OCI-LY1 (cell line): ENCODE measurements around the gene HIVEP1.

Experiments
- EZH2 ChIP-seq: fragments of 200-600 bp; sonication (generic), shearing (Covaris generic); IDR thresholded peaks from 2 replicates; pipeline ENCODE4 v1.8.0; 2017; ENCODE audit warnings: borderline replicate concordance, mixed run types, mild to moderate bottlenecking, antibody characterized with exemption, low read length, moderate library complexity, mixed read lengths
- TF ChIP-seq, protein P1 (sequence below): fragments of 200-600 bp; sonication (generic), shearing (Covaris generic); IDR thresholded peaks from 2 replicates; pipeline ENCODE4 v1.5.1; 2017; ENCODE audit warnings: mild to moderate bottlenecking, antibody characterized with exemption, low read length, moderate library complexity, mixed read lengths

DNA sequence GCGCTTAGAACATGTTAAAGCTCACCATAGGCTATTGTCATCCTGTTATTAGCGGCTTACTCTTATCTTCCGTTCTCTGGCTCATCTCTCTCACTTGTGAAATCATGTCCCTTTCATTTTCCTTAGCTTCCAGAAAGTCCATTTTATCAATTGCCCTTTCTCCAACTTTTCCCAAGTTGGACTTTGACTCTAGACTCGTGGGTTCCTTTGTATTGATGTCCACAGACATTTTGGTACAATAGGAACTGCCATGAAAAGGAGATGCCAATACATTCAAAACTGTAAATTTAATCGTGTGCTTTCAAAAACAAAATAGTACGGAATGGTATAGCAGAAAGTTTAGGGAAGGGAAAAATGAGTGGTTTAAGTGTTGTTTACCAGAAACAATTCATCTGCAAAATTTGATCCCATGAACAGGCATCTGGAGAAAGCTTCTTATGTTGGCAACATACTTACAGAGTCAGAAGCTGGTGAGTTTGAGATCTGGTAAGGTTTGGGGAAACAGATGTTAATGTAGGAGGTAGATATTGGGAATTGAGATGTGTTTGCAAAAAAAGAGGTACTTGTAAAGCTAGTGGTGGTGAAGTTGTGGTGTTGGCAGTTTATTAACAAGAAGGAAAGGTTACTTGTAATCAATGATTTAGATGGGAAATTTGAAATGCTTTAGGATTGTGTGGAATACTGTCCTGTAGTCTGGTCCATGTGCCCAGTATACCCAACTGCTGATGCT is 10.2 kb upstream of the HIVEP1 start:
- TF ChIP-seq, protein P1, sequence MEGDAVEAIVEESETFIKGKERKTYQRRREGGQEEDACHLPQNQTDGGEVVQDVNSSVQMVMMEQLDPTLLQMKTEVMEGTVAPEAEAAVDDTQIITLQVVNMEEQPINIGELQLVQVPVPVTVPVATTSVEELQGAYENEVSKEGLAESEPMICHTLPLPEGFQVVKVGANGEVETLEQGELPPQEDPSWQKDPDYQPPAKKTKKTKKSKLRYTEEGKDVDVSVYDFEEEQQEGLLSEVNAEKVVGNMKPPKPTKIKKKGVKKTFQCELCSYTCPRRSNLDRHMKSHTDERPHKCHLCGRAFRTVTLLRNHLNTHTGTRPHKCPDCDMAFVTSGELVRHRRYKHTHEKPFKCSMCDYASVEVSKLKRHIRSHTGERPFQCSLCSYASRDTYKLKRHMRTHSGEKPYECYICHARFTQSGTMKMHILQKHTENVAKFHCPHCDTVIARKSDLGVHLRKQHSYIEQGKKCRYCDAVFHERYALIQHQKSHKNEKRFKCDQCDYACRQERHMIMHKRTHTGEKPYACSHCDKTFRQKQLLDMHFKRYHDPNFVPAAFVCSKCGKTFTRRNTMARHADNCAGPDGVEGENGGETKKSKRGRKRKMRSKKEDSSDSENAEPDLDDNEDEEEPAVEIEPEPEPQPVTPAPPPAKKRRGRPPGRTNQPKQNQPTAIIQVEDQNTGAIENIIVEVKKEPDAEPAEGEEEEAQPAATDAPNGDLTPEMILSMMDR = no peak
- no peak for TF ChIP-seq EZH2
